ENCODE data around the gene FABP6. TPM values are rescaled to one million over a fixed set of nuclear protein-coding genes. Genes with fewer than 3 reads are reported as not detected.

FABP6 gene
- total RNA-seq, 1 donor from 2014 or later = 0.85 TPM

GRCh38 chr5:160259341-160259740, 30.0 kb downstream of the FABP6 start:
- no peak overlapping the region for H3K4me3 Mint-ChIP-seq
- H3K27ac Mint-ChIP-seq = no peak overlapping the region
- TF ChIP-seq, protein P1, sequence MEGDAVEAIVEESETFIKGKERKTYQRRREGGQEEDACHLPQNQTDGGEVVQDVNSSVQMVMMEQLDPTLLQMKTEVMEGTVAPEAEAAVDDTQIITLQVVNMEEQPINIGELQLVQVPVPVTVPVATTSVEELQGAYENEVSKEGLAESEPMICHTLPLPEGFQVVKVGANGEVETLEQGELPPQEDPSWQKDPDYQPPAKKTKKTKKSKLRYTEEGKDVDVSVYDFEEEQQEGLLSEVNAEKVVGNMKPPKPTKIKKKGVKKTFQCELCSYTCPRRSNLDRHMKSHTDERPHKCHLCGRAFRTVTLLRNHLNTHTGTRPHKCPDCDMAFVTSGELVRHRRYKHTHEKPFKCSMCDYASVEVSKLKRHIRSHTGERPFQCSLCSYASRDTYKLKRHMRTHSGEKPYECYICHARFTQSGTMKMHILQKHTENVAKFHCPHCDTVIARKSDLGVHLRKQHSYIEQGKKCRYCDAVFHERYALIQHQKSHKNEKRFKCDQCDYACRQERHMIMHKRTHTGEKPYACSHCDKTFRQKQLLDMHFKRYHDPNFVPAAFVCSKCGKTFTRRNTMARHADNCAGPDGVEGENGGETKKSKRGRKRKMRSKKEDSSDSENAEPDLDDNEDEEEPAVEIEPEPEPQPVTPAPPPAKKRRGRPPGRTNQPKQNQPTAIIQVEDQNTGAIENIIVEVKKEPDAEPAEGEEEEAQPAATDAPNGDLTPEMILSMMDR (conservative IDR thresholded peaks at IDR 0.05) = no peak

DNA sequence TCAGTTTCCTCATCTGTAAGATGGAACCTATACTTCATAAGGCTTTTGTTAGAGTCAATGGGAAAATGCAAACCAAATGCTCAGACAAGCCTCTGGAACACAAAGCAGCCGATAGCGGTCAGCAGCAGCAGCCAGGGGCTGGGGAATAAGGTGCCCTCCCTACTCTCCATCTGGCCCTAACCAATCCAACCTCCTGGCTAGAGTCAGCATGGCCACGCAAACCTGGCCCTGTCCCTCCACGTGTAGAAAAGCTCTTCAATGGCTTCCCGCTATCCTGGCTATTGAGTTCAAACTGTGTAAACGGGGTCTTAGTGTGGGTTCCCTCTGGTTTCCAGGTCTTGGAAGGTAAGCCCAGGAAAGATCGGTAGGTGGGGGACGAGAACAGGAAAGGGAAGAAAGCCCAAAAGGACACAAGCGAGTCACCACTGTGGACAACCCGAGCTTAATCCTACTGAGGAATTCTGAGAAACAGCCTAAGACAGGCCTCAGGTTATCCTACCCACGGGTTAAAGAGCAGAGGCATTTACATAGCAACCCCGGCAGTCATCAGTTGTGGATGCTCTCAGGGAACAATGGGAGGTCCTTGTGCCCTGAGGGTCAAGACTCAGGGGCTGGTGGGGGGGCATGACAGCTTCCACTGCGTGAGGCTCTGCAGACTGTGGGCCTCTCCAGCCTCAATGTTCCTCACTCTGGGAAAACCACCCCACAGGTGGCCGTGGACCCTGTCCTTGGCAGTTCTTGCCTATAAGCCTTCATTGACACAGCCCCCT, 30.9 kb downstream of the FABP6 start:
- H3K4me3 Mint-ChIP-seq = no peak overlapping the region
- H3K27ac Mint-ChIP-seq = peak overlapping the region; percentile 94
- H3K4me1 Mint-ChIP-seq (ENCODE audit: unreplicated experiment) = peaks cover 30% of the 10 kb centered on the region
- H3K27me3 Mint-ChIP-seq = no peaks in the 10 kb centered on the region
- peaks cover 10% of the 10 kb centered on the region for H3K36me3 Mint-ChIP-seq
- no peaks in the 10 kb centered on the region for H3K9me3 Mint-ChIP-seq
- DNase-seq (ENCODE audit: extremely low spot score, unreplicated experiment) = no peak
- TF ChIP-seq, protein P1 (conservative IDR thresholded peaks at IDR 0.05) = no peak

More at GRCh38 chr5:160259341-160259740, 30.0 kb downstream of the FABP6 start:
- no peaks in the 10 kb centered on the region for H3K9me3 Mint-ChIP-seq
- H3K27me3 Mint-ChIP-seq = no peaks in the 10 kb centered on the region
- peaks cover 30% of the 10 kb centered on the region for H3K4me1 Mint-ChIP-seq (ENCODE audit: unreplicated experiment)
- peaks cover 10% of the 10 kb centered on the region for H3K36me3 Mint-ChIP-seq
- DNase-seq (ENCODE audit: extremely low spot score, unreplicated experiment) = no peak

DNA sequence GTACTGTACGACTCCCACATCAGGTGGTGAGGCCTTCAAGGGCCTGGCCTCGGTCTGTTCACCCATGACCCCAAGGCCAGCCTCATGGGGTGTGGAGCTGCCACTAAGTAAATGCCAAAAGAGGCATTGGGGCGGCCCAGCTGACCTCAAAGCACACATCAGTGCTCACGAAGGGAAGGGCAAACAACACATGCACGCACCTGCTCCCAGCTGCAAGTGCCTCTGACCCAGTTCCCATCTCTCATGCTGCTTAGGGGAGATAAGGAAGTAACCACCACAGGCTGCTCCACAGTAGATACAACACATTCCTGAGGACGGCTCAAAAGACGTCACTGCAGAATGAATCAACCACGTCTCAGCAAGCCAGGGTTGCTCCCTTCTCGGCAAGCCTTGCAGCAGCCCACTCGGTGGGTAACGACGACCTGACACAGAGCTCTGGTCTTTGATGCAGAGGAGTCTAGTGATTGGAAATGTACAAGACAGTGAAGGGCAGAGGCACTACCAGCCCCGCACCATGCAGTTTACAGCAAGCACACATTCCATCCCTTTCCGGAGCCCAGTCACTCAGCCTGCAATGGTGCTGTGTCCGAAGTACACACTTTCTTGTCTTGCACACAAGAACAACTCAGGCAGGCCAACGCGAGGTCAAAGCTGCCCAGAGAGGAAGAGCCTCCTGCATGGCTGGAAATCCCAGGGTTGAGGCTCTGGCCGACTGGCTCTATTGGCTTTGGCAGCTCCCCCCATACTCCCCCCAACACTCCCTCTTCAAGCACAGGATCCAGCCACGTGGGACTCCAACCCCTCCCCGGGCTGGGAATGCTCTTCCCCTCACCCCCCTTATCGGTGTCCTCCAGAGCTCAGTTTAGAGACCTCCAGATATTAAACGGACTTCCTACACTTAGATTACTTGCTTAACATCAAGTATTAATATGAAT, 31.8 kb downstream of the FABP6 start:
- Mint-ChIP-seq H3K36me3 (peaks cover 10% of the 10 kb centered on the region), H3K4me1 (ENCODE audit: unreplicated experiment) (peaks cover 34% of the 10 kb centered on the region), H3K4me3 (peak overlapping the region; percentile 23), H3K9me3 (no peaks in the 10 kb centered on the region), H3K27me3 (no peaks in the 10 kb centered on the region), H3K27ac (peak overlapping the region; percentile 94)
- TF ChIP-seq, protein P1 (conservative IDR thresholded peaks at IDR 0.05) = no peak
- no peak for DNase-seq (ENCODE audit: extremely low spot score, unreplicated experiment)

DNA sequence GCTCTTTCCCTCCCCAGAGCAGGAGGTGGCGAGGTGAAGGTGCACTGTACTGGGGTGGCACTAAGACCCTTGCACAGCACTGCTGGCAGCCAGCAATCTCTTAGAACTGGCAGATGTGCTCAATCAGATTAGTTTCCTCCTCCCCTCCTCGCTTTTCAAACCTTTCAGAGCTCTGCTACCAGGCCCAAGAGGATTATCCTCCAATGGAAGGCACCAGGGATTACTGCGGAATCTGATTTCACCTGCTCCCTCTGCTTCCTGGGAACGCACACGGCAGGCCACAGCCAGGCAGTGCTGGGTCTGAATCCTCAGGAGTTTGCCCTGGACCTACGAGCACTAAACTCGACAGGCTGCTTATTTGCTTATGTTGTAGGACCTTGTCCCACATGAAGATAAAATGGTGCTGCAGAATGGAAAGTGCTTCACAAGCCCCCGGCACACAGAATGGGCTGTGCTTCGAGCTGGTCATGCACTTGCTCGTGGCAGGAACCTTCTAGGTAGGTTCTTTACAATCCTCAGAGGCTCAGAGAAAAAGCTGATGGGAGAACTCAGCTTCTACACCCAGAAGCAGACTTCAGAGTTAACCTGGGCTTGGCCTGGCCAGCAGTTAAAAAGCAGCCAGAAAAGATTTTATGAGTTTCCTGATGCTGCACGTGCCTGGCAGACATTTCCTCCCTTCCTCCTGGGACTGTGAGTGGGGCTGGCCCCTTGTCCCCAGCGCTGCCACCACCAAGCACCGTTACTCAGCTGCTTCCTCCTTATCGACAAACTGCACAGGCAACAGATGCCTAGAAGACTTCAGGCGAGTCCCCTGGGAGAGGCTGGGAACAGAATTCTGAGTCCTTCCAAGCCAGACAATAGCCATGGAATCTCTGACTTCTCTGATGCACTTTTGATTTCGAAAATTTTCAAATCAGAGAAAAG, 33.1 kb downstream of the FABP6 start:
- Mint-ChIP-seq H3K27ac (peak overlapping the region; percentile 94), H3K4me3 (peak overlapping the region; percentile 20), H3K27me3 (no peaks in the 10 kb centered on the region), H3K9me3 (no peaks in the 10 kb centered on the region), H3K4me1 (ENCODE audit: unreplicated experiment) (peaks cover 41% of the 10 kb centered on the region), H3K36me3 (peaks cover 10% of the 10 kb centered on the region)
- TF ChIP-seq, protein P1 (conservative IDR thresholded peaks at IDR 0.05) = no peak
- no peak for DNase-seq (ENCODE audit: extremely low spot score, unreplicated experiment)

GRCh38 chr5:160263326-160263855, 34.1 kb downstream of the FABP6 start:
- TF ChIP-seq, protein P1 (conservative IDR thresholded peaks at IDR 0.05) = no peak
- no peak for DNase-seq (ENCODE audit: extremely low spot score, unreplicated experiment)
- no peak overlapping the region for H3K4me3 Mint-ChIP-seq
- peak overlapping the region; percentile 94 for H3K27ac Mint-ChIP-seq
- H3K4me1 Mint-ChIP-seq (ENCODE audit: unreplicated experiment) = peaks cover 49% of the 10 kb centered on the region
- no peaks in the 10 kb centered on the region for H3K27me3 Mint-ChIP-seq
- no peaks in the 10 kb centered on the region for H3K9me3 Mint-ChIP-seq
- H3K36me3 Mint-ChIP-seq = peaks cover 10% of the 10 kb centered on the region

All from type B pancreatic cell (in vitro differentiated cells).